Panc1 (cell line): ENCODE measurements around the gene PHLDB2.

Source experiments
- CTCF ChIP-seq: fragments of 450-650 bp; IDR thresholded peaks from 2 replicates; pipeline ENCODE4 v1.5.1; 2017; ENCODE audit warnings: mild to moderate bottlenecking
- TCF7L2 ChIP-seq: IDR thresholded peaks from 2 replicates; pipeline ENCODE4 v1.6.1; 2011; ENCODE audit warnings: mild to moderate bottlenecking, low read depth, low read length, inconsistent platforms

- TF ChIP-seq CTCF (no peak), TCF7L2 (no peak)
These were observed 12.3 kb upstream of the PHLDB2 start for GRCh38 chr3:111846717-111847116.
